ENCODE results near the gene FBXW9. TPM values are rescaled to one million over a fixed set of nuclear protein-coding genes. Genes with fewer than 3 reads are reported as not detected.

Gene FBXW9
- total and polyA plus RNA-seq, 2 of the 4 experiments (the other 2 are of a cell fraction) = 9.5 to 14.2 TPM

GRCh38 chr19:12665281-12665573 is 31.2 kb downstream of the FBXW9 start:
- CTCF ChIA-PET = no interaction called here
- Histone ChIP-seq H2BK15ac (ENCODE audit: low read depth, low read length) (no peak overlapping the region), H2BK20ac (ENCODE audit: low read depth, low read length) (no peak overlapping the region), H2BK5ac (ENCODE audit: low read depth, low read length, poor library complexity, severe bottlenecking) (no peak overlapping the region), H3K4me1 (ENCODE audit: control insufficient read depth, insufficient read depth, low read length) (peaks cover 11% of the 10 kb centered on the region), H4K91ac (ENCODE audit: insufficient read depth, low read depth, low read length) (no peak overlapping the region), H2BK120ac (ENCODE audit: low read depth, low read length) (no peak overlapping the region), H2AK9ac (replicated peaks; ENCODE audit: low read depth, low read length, poor library complexity) (peak overlapping the region; percentile 79), H3K18ac (ENCODE audit: low read depth, low read length) (no peak overlapping the region), H3K79me1 (ENCODE audit: low read depth in 1 of 2, low read length in 2 of 2) (peaks cover 33 to 56% of the 10 kb centered on the region in 2 experiments), H3K4ac (ENCODE audit: low read depth, low read length) (no peak overlapping the region), H3K27me3 (ENCODE audit: control insufficient read depth, insufficient read depth, low read length) (no peaks in the 10 kb centered on the region), H4K5ac (ENCODE audit: low read depth, low read length) (no peak overlapping the region), H3K4me3 (ENCODE audit: insufficient read depth, low read depth, low read length) (no peak overlapping the region), H3K4me2 (ENCODE audit: low read depth, low read length) (no peak overlapping the region), H3K56ac (ENCODE audit: extremely low read depth, insufficient read depth, low read length) (no peak overlapping the region), H2AFZ (replicated peaks; ENCODE audit: low read length, poor library complexity) (no peak overlapping the region), H4K20me1 (ENCODE audit: insufficient read depth, low read length) (no peaks in the 10 kb centered on the region), H3K36me3 (ENCODE audit: control insufficient read depth, insufficient read depth, low read length) (peaks cover 23% of the 10 kb centered on the region), H4K8ac (ENCODE audit: low read depth in 2 of 2, low read length in 2 of 2) (no peak overlapping the region), H3K23ac (ENCODE audit: low read depth, low read length) (no peak overlapping the region), H3K27ac (ENCODE audit: insufficient read depth, low read length) (no peak overlapping the region), H3K9me1 (ENCODE audit: insufficient read depth, low read length) (0 out of 2 replicates have a peak, but pooled peaks cover 13% of the 10 kb centered on the region), H2AK5ac (ENCODE audit: low read depth, low read length) (no peak overlapping the region), H3K14ac (replicated peaks; ENCODE audit: low read depth, low read length) (no peak overlapping the region), H3K9me3 (ENCODE audit: control insufficient read depth, insufficient read depth, low read length) (no peaks in the 10 kb centered on the region), H3K9ac (ENCODE audit: low read depth, low read length) (no peak overlapping the region)
- dilution Hi-C loops (cut with HindIII; ENCODE audit: low sequenced_read_pairs, unreplicated experiment) = no loop called here
- BruUV-seq (replicated peaks) = no TSS peak
- POLR2A ChIA-PET (ENCODE audit: unreplicated experiment) = no interaction called here
- intact Hi-C loops (cut with micrococcal nuclease) = no loop called here
- 96% methylated on average over 8 of the region's 10 CpGs; no CpG with 5 or more reads in 1 of the 2 experiments for WGBS, 2 experiments (ENCODE audit: extremely low coverage in 2 of 2, insufficient read length in 1 of 2)
- TF ChIP-seq SMC3 (IDR thresholded peaks at IDR 0.05; ENCODE audit: low read depth, low read length) = no peak
- no peak for TF ChIP-seq MXI1 (IDR thresholded peaks at IDR 0.05; ENCODE audit: borderline replicate concordance, low read depth, low read length)
- TF ChIP-seq MAZ (IDR thresholded peaks at IDR 0.05; ENCODE audit: borderline replicate concordance, low read depth, low read length) = no peak
- no peak for TF ChIP-seq POLR2A (IDR thresholded peaks at IDR 0.05; ENCODE audit: low read depth, low read length)
- no peak for TF ChIP-seq FOS (IDR thresholded peaks at IDR 0.05; ENCODE audit: low read depth, low read length)
- TF ChIP-seq USF2 (IDR thresholded peaks at IDR 0.05; ENCODE audit: low read depth, low read length) = no peak
- TF ChIP-seq RFX5 (IDR thresholded peaks at IDR 0.05; ENCODE audit: low read depth, low read length) = no peak
- no peak for TF ChIP-seq NFE2L2 (IDR thresholded peaks at IDR 0.05; ENCODE audit: low read depth, low read length)
- TF ChIP-seq ELK1 (IDR thresholded peaks at IDR 0.05; ENCODE audit: borderline replicate concordance, low read depth, low read length) = no peak
- no peak for TF ChIP-seq RCOR1 (IDR thresholded peaks at IDR 0.05; ENCODE audit: insufficient replicate concordance, low read length)
- no peak for TF ChIP-seq CEBPB (IDR thresholded peaks at IDR 0.05; ENCODE audit: low read depth, low read length)
- TF ChIP-seq BHLHE40 (IDR thresholded peaks at IDR 0.05; ENCODE audit: low read depth, low read length) = no peak
- TF ChIP-seq CHD1 (IDR thresholded peaks at IDR 0.05; ENCODE audit: low read depth, low read length) = no peak
- DNase-seq (no peak), ATAC-seq (ENCODE audit: low read depth) (no peak)
- in situ Hi-C loops (cut with MboI; ENCODE audit: low sequenced_read_pairs) = no loop called here

Data from IMR-90 (cell line).